Karpas-422 (cell line): ENCODE measurements around the gene FGFR3. TPM values are rescaled to one million over a fixed set of nuclear protein-coding genes. Genes with fewer than 3 reads are reported as not detected.
A peak's percentile ranks its signal among the peaks of the same experiment; 100 is the strongest.

Experiments
- DNase-seq: peaks from one replicate; pipeline ENCODE4 v3.0.0-alpha.2; 2015
- H2AFZ ChIP-seq: fragments of 200-600 bp; sonication (generic); 2 replicates; pipeline ENCODE4 v1.6.1; 2014; ENCODE audit warnings: antibody characterized with exemption, low read length, mixed read lengths
- H3K27ac ChIP-seq: fragments of 200-600 bp; sonication (generic); 2 replicates; pipeline ENCODE4 v1.5.1; 2014; ENCODE audit warnings: mild to moderate bottlenecking, low read length, moderate library complexity
- H3K27me3 ChIP-seq: fragments of 200-600 bp; sonication (generic); 2 replicates; pipeline ENCODE4 v1.6.1; 2014; ENCODE audit warnings: low read length, mixed read lengths
- H3K36me3 ChIP-seq: fragments of 200-600 bp; sonication (generic); 2 replicates; pipeline ENCODE4 v1.6.1; 2014; ENCODE audit warnings: low read length, mixed read lengths; ENCODE audit not compliant: insufficient read depth
- H3K4me1 ChIP-seq: fragments of 200-600 bp; sonication (generic); 2 replicates; pipeline ENCODE4 v1.6.1; 2014; ENCODE audit warnings: mild to moderate bottlenecking, low read length, mixed read lengths
- H3K4me2 ChIP-seq: fragments of 200-600 bp; sonication (generic); 2 replicates; pipeline ENCODE4 v1.6.1; 2014; ENCODE audit warnings: low read length, low read depth, mild to moderate bottlenecking; ENCODE audit not compliant: poor library complexity, severe bottlenecking
- H3K4me3 ChIP-seq: fragments of 200-600 bp; sonication (generic); 2 replicates; pipeline ENCODE4 v1.5.1; 2014; ENCODE audit warnings: mild to moderate bottlenecking, antibody characterized with exemption, low read length, mixed read lengths
- H3K79me2 ChIP-seq: fragments of 200-600 bp; sonication (generic); 2 replicates; pipeline ENCODE4 v1.6.1; 2014; ENCODE audit warnings: mild to moderate bottlenecking, low read length, mixed read lengths
- H3K9ac ChIP-seq: fragments of 200-600 bp; sonication (generic); 2 replicates; pipeline ENCODE4 v1.6.0; 2014; ENCODE audit warnings: low read length
- H3K9me2 ChIP-seq: fragments of 200-600 bp; sonication (generic), shearing (Covaris generic); replicated peaks from 2 replicates; pipeline ENCODE4 v1.6.0; 2014; ENCODE audit warnings: mild to moderate bottlenecking, low read length, moderate library complexity; ENCODE audit not compliant: insufficient read depth
- H3K9me3 ChIP-seq: fragments of 300-700, 200-600 bp; sonication (generic); 2 replicates; pipeline ENCODE4 v1.6.1; 2014; ENCODE audit warnings: low read length, mixed read lengths
- H4K20me1 ChIP-seq: fragments of 200-600 bp; sonication (generic); 2 replicates; pipeline ENCODE4 v1.6.1; 2014; ENCODE audit warnings: mild to moderate bottlenecking, antibody characterized with exemption, low read length, low read depth; ENCODE audit not compliant: insufficient read depth
- total RNA-seq: library from RNA; depleted of rRNA; stranded (reverse); fragments of >200 nt; shearing (Covaris generic); gene quantifications from 2 replicates; pipeline ENCODE4 v1.2.3, GENCODE V29; 2014; ENCODE audit warnings: low replicate concordance

Gene FGFR3
- total RNA-seq, 1 experiment from 2014 or later: not detected

DNA sequence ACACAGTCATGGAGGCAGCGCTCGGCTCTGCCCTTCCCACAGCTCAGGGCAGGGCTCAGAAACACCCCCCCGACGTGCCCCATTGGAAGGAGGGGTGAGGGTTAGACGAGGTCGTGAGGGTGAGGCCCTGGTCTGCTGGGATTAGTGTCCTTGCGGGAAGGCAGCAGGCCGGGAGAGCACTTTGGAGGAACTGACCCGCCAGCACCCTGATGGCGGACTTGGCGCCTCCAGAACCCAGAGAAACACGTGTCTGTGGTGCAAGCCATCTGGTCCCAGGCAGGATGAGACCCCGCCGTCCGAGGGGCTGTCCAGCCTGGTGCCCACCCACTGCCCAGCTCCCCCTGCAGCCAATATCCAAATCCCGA, 45.5 kb upstream of the FGFR3 start:
- Histone ChIP-seq H3K9ac (no peak overlapping the region), H3K27ac (no peak overlapping the region), H3K79me2 (no peaks in the 10 kb centered on the region), H4K20me1 (peaks cover 15% of the 10 kb centered on the region; the same call in 1 of the 2 replicates), H3K27me3 (no peaks in the 10 kb centered on the region), H3K4me3 (no peak overlapping the region), H3K4me1 (peaks cover 6% of the 10 kb centered on the region), H2AFZ (no peak overlapping the region), H3K9me2 (no peaks in the 10 kb centered on the region), H3K9me3 (no peaks in the 10 kb centered on the region), H3K36me3 (no peaks in the 10 kb centered on the region), H3K4me2 (no peak overlapping the region)
- DNase-seq: no peak

DNA sequence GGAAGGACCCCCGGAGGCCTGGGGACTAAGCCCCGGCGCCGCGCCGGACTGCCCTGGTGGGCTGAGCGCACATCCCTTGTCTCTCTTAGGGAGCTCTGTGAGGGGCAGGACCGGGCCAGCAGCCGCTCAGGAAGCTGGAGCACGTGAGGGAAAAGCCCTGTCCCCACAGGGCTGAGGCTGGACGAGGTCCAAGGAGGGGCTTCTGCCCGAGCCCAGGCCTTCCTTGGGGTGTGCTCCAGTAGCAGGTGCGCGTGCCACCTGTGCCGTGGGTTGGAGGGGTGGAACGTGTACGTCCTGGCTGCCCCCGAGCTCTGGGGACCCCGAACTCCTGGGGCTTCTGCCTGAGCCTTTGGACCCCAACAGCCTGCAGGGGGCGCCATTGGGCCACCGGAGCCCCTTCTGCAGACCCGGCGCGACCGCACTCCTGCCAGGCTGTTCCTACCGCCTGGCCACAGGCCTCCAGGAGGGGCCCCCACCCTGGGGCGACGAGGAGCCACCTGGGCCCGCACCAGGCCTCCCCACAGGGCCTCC, 44.6 kb upstream of the FGFR3 start:
- no peak overlapping the region for H2AFZ ChIP-seq
- no peak overlapping the region for H3K4me2 ChIP-seq
- H3K27ac ChIP-seq: no peak overlapping the region
- peak; percentile 95 for DNase-seq
- H3K27me3 ChIP-seq: no peaks in the 10 kb centered on the region
- H3K36me3 ChIP-seq: no peaks in the 10 kb centered on the region
- no peak overlapping the region for H3K4me3 ChIP-seq
- peaks cover 12% of the 10 kb centered on the region for H3K4me1 ChIP-seq
- H3K79me2 ChIP-seq: no peaks in the 10 kb centered on the region
- H3K9me2 ChIP-seq: no peaks in the 10 kb centered on the region
- no peak overlapping the region for H3K9ac ChIP-seq
- H3K9me3 ChIP-seq: no peaks in the 10 kb centered on the region
- peaks cover 15% of the 10 kb centered on the region; the same call in 1 of the 2 replicates for H4K20me1 ChIP-seq

DNA sequence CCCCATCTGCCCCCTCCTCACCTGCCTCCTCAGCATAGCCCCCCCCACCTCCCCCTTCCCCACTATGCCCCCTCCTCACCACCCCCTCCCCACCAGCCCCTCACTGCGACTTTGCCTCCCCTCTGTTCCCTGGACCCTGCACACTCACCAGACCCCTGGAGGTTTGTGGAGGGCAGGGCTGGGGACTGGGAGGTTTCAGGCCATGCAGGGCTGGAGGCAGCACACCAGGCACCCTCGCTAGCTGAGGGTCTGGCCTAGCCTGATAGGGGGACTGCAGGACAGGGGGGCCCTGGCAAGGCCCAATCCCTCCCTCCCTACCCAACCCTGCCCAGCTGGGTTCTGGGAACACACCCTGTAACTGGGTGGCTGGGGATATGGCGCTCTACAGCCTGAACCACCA, 43.7 kb upstream of the FGFR3 start:
- no peak overlapping the region for H3K4me2 ChIP-seq
- H3K4me1 ChIP-seq: peaks cover 14% of the 10 kb centered on the region
- H3K4me3 ChIP-seq: no peak overlapping the region
- no peaks in the 10 kb centered on the region for H3K9me2 ChIP-seq
- DNase-seq: no peak
- H3K27ac ChIP-seq: no peak overlapping the region
- no peaks in the 10 kb centered on the region for H3K36me3 ChIP-seq
- H3K27me3 ChIP-seq: no peaks in the 10 kb centered on the region
- peaks cover 15% of the 10 kb centered on the region; the same call in 1 of the 2 replicates for H4K20me1 ChIP-seq
- H3K9me3 ChIP-seq: no peaks in the 10 kb centered on the region
- no peak overlapping the region for H3K9ac ChIP-seq
- H3K79me2 ChIP-seq: no peaks in the 10 kb centered on the region
- no peak overlapping the region for H2AFZ ChIP-seq

DNA sequence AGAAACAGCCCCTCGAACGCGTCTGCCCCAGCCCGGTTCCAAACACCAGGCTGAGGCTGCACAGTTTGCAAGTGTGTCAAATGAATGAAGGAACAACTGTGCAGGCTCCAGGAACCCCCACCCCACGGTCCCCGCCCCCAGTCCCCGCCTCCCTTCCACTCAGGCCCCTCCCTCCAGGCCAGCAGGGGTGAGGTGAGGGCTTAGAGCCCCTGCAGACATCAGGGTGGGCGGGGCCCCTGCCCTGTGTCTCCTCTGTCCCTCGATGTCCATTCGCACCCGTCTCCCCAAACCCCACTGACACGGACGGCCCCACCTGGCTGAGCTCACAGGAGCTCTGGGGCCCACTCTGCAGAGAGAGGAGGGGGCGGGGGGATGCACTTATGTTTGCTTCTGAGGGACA, 43.3 kb upstream of the FGFR3 start:
- H3K79me2 ChIP-seq: no peaks in the 10 kb centered on the region
- no peaks in the 10 kb centered on the region for H3K36me3 ChIP-seq
- H3K4me1 ChIP-seq: peaks cover 14% of the 10 kb centered on the region
- H3K4me2 ChIP-seq: no peak overlapping the region
- H3K9ac ChIP-seq: no peak overlapping the region
- peaks cover 15% of the 10 kb centered on the region; the same call in 1 of the 2 replicates for H4K20me1 ChIP-seq
- no peak overlapping the region for H2AFZ ChIP-seq
- no peaks in the 10 kb centered on the region for H3K9me3 ChIP-seq
- no peaks in the 10 kb centered on the region for H3K9me2 ChIP-seq
- no peak overlapping the region for H3K4me3 ChIP-seq
- DNase-seq: no peak
- no peak overlapping the region for H3K27ac ChIP-seq
- no peaks in the 10 kb centered on the region for H3K27me3 ChIP-seq

DNA sequence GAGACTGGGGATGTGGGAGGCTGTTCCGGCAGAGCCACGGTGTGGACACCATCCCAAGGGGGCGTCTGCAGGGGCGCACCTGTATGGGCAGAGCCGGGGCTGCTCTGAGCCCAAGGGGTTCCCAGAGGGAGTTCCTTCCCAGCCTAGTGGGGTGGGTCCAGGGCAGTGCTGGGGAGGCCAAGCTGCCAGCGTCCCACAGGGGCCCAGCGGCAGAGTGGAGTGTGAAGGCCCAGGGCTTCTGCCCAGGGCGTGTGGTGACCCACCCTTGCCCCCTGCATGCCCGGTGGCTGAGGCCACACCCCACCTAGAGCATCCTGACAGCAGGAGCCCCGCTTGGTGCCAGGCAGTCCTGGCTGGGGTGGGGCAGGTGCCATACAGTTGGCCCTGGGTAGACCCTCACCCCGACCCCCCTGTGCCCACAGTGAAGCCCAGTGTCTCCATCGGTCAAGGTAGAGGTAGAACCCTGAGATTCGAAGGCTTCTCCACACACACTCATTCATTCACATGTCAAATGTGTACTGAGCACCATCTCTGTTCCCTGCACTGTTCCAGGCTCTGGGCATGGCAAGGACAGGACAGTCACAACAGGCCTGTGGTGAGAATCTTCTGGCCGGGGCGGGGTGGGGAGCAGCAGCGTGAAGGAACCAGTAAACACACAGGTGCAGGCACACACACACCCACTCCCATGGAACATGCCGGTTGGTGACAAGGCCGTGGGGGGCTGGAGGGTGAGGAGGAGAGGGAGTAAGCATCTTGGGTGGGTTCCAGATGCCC, 42.5 kb upstream of the FGFR3 start:
- H3K4me3 ChIP-seq: no peak overlapping the region
- H3K4me2 ChIP-seq: no peak overlapping the region
- no peak overlapping the region for H2AFZ ChIP-seq
- H4K20me1 ChIP-seq: peaks cover 13% of the 10 kb centered on the region; the same call in 1 of the 2 replicates
- no peaks in the 10 kb centered on the region for H3K27me3 ChIP-seq
- no peak overlapping the region for H3K9ac ChIP-seq
- no peak for DNase-seq
- no peaks in the 10 kb centered on the region for H3K9me2 ChIP-seq
- H3K27ac ChIP-seq: no peak overlapping the region
- peaks cover 14% of the 10 kb centered on the region for H3K4me1 ChIP-seq
- H3K36me3 ChIP-seq: no peaks in the 10 kb centered on the region
- H3K79me2 ChIP-seq: no peaks in the 10 kb centered on the region
- no peaks in the 10 kb centered on the region for H3K9me3 ChIP-seq

DNA sequence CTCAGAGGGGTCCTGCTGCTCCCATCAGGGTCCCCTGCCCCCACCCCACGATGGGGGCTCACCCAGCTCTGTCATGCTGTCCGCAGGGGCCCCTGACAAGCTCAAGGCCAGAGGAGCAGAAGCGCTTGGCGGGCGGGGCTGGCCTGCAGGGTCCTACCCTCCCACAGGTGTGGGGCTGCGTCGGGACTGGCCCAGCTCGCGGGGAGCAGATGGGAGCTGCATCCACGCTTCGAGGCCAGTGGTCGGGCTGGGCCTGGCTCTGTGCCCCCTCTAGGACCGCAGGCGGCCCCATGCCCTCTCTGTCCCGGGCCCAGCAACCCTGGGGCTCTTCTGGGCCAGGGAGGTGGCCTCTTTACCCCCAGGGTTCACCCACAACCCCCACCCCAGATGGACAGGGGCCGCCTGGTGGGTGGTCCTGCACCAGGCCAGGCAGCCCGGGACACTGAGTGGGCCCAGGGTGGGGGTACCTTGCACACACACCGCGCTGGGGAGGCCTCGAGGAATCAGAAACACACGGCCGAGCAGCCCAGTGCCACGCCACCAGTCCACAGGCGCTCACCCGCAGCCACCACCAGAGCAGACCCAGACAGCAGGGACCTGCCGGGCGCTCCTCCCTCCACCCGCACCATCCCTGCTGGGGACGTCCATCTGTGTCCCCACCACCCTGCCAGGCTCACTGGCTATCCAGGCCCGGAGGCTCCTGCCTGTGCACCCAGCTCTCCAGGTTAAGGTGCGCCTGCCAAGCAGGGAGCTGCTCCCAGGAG, 41.8 kb upstream of the FGFR3 start:
- no peak for DNase-seq
- Histone ChIP-seq H3K79me2 (no peaks in the 10 kb centered on the region), H3K4me1 (peaks cover 14% of the 10 kb centered on the region), H3K4me3 (no peak overlapping the region), H3K9me3 (no peaks in the 10 kb centered on the region), H3K27me3 (no peaks in the 10 kb centered on the region), H3K36me3 (no peaks in the 10 kb centered on the region), H3K27ac (no peak overlapping the region), H3K4me2 (no peak overlapping the region), H3K9me2 (no peaks in the 10 kb centered on the region), H2AFZ (no peak overlapping the region), H3K9ac (no peak overlapping the region), H4K20me1 (0 out of 2 replicates have a peak, but pooled peaks cover 8% of the 10 kb centered on the region)

DNA sequence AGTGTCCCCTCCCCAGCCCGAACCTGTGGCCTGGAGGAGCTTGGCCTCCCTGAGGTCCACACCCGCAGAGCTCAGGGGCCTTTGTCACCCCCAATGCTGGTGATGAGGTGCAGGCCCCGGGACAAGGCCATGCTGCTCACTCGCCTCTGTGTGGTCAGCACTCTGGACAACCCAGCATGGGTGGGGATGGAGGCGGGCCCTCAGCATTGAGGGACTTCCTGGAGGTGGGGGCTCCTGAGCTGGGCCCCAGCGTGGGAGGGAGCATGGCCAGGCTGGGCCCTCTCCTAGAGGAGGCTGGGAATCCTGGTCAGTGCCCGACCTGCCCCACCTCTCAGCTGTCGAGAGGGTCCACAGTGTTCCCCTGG, 41.2 kb upstream of the FGFR3 start:
- peaks cover 14% of the 10 kb centered on the region for H3K4me1 ChIP-seq
- no peak overlapping the region for H2AFZ ChIP-seq
- H3K4me2 ChIP-seq: no peak overlapping the region
- H3K79me2 ChIP-seq: no peaks in the 10 kb centered on the region
- DNase-seq: no peak
- no peaks in the 10 kb centered on the region for H3K36me3 ChIP-seq
- H3K9me3 ChIP-seq: no peaks in the 10 kb centered on the region
- H3K27ac ChIP-seq: no peak overlapping the region
- no peaks in the 10 kb centered on the region for H3K9me2 ChIP-seq
- no peak overlapping the region for H3K9ac ChIP-seq
- no peak overlapping the region for H3K4me3 ChIP-seq
- H3K27me3 ChIP-seq: no peaks in the 10 kb centered on the region
- H4K20me1 ChIP-seq: 0 out of 2 replicates have a peak, but pooled peaks cover 8% of the 10 kb centered on the region

DNA sequence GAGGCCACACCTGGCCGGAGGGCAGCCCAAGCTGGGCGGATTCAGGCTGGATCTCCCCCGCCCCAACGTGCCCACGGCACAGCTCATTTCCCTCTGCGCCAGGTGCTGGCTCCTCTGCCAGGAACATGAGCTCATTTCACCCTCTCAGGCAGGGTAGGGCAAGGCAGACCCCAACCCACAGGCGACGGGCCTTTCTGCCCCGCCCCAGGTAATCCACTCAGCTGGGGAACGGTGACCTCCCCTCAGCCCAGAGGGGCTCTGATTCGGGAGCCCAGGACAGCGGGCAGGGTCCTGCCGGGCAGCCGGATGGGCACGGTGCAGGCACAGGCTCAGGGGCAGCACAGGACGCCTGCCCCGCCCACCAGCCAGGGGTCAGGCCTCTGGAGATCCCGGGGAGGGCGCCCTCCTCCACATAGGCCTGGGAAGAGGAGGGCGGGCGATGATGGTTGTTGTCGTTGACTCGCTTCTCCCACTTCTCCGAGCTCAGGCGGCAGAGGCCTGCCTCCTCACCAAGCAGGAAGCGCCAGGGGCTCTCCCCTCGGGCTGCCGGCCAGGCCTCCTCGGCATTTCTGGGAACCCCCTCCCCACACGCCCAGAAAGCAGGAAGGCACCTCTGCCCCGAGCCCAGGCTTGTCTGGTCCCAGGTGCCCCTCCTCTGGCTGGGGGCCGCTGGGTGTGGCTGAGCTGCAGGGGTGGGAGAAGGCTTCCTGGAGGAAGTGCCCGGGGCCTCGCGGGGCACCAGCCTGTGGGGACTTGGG, 40.6 kb upstream of the FGFR3 start:
- no peak for DNase-seq
- Histone ChIP-seq H3K9me3 (no peaks in the 10 kb centered on the region), H3K9ac (no peak overlapping the region), H3K79me2 (no peaks in the 10 kb centered on the region), H3K4me3 (no peak overlapping the region), H3K4me1 (peaks cover 14% of the 10 kb centered on the region), H2AFZ (no peak overlapping the region), H3K9me2 (no peaks in the 10 kb centered on the region), H4K20me1 (0 out of 2 replicates have a peak, but pooled peaks cover 3% of the 10 kb centered on the region), H3K27ac (no peak overlapping the region), H3K36me3 (no peaks in the 10 kb centered on the region), H3K4me2 (peak overlapping the region; percentile 7), H3K27me3 (no peaks in the 10 kb centered on the region)
